NCI-H526 (cell line): ENCODE data around the gene DHRSX.
"Not testable (repeated sequence)": the region's sequence is repeated elsewhere in the genome, so short reads cannot be mapped to it uniquely, and the experiment has no call there.

ENCODE experiments used
- DNase-seq, 2 experiments: peaks; one replicate each; lab custom pipeline; 2025; lab: John Stamatoyannopoulos, UW

Gene DHRSX, protein sequence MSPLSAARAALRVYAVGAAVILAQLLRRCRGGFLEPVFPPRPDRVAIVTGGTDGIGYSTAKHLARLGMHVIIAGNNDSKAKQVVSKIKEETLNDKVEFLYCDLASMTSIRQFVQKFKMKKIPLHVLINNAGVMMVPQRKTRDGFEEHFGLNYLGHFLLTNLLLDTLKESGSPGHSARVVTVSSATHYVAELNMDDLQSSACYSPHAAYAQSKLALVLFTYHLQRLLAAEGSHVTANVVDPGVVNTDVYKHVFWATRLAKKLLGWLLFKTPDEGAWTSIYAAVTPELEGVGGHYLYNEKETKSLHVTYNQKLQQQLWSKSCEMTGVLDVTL

DNA sequence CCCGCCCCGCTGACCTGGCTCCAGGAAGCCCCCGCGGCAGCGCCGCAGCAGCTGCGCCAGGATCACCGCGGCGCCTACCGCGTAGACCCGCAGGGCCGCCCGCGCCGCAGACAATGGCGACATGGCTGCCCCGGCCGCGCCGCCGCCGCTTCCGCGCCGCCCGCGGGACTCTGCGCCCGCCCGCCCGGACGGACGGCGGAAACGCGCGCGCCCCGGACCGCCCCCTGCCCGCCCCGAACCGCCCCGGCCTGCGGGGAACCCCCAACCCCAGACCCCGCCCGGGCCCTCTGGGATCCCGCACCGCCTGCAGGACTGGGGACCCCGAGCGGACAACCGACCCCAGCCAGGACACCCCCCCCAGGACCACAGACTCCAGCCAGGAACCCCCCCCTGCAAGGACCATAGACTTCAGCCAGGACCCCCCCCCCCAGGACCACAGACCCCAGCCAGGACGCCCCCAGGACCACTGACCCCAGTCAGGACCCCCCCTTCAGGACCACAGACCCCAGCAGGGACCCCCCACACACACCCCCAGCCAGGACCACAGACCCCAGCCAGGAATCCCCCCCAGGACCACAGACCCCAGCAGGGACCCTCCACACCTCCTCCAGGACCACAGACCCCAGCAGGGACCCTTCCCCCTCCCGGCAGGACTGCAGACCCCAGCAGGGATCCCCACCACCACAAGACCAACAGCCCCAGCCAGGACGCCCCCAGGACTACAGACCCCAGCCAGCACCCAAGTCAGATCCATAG lies at the start of gene DHRSX, which contains the start of gene ZBED1:
Gene DHRSX (minus strand): TSS at position 174 of the 756 bp plus-strand sequence. CDS start 51 bp downstream, at position 123.
Gene ZBED1 (minus strand): TSS at position 174 of the 756 bp plus-strand sequence. CDS start 10,257 bp downstream, outside the sequence.
- no peak for DNase-seq

DNA sequence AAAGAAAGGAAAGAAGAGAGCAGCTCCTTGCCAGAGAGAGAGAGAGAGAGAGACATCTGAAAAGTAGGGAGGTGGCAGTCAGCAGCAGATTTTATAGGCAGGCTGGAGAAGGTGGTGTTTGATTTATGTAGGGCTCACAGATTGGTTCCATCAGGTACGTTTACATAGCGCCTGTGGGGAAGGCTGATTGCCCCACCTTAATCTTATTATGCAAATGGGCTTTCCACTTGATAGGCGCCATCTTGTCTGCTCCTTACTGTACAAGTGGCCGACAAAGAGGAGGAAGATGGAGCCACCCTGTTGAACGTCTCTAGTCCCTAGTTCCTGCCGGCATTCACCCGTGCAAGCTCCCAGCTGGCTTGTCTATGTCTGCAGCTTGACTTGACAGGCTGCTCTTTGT lies 49.1 kb upstream of the DHRSX start:
- DNase-seq: peak; percentile 77 to 86

DNA sequence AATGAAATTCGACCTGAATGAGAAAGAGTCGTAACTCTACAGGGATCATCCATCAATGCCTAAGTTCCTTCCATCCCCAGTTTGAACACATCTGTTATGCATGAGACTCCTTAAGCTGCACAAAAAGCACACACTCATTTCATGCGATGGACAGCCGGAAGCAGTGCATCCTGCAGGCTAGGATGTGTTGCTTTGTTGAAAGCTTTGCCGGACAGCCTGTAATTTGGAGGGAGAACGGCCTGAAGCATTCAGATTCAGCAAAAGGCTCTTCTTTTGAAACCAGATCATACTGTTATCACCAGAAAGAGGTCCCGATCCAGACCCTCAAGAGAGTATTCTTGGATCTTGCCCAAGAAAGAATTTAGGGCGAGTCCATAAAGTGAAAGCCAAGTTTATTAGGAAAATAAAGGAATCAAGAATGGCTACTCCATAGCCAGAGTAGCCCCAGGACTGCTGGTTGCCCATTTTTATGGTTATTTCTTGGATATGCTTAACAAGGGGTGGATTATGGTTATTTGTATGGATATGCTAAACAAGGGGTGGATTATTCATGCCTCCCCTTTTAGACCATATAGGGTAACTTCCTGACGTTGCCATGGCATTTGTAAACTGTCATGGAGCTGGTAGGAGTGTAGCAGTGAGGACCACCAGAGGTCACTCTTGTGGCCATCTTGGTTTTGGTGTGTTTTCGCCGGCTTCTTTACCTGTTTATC lies 48.1 kb upstream of the DHRSX start:
- no peak for DNase-seq

DNA sequence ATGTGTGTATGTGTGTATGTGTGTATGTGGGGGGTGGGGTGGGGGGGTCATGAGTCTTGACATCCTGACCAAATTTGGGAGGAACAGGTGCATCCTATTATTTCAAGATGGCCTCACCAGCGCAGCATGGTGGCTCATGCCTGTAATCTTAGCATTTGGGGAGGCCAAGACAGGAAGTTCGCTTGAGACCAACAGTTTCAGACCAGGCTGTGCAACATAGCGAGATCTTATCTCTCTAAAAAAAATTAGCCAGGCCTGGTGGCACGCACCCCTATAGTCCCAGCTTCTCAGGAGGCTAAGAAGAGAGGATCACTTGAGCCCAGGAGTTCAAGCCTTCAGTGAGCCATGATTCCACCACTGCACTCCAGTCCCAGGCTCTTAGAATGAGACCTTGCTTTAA lies 47.0 kb upstream of the DHRSX start:
- DNase-seq: no peak

DNA sequence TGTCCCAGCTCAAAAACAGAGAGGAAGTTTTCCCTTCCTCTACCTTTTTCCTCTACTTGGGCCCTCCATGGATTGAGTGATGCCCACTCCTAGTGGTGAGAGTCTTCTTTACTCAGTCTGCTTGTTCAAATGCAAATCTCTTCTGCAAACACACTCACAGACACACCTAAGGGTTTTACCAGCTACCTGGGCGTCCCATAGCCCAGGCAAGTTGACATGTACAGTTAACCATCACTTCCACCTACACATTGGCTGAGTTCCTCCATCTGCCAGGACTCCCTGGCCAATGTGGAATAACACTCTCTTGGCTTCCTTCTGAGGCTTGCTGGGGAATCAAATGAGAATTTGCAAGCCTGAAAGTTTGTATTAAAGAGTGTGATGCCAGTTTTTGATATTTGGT lies 45.7 kb upstream of the DHRSX start:
- DNase-seq: no peak

DNA sequence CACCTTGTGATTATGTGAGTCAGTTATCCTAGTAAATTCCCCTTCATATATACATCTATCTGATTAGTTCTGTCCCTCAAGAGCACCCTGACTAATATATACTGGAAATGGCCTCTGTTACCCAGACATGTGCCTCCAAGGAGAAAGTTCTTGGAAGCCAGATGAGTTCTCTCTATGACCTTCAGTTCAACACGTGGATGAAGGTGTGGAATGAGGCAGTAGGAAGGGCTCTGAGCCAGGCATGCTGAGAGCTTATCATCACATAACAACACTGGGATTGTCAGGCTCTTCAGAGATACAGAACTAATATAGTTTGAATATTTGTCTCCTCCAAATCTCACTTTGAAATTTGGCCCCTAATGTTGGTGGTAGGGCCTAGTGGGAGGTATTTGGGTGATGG lies 44.4 kb upstream of the DHRSX start:
- no peak for DNase-seq

DNA sequence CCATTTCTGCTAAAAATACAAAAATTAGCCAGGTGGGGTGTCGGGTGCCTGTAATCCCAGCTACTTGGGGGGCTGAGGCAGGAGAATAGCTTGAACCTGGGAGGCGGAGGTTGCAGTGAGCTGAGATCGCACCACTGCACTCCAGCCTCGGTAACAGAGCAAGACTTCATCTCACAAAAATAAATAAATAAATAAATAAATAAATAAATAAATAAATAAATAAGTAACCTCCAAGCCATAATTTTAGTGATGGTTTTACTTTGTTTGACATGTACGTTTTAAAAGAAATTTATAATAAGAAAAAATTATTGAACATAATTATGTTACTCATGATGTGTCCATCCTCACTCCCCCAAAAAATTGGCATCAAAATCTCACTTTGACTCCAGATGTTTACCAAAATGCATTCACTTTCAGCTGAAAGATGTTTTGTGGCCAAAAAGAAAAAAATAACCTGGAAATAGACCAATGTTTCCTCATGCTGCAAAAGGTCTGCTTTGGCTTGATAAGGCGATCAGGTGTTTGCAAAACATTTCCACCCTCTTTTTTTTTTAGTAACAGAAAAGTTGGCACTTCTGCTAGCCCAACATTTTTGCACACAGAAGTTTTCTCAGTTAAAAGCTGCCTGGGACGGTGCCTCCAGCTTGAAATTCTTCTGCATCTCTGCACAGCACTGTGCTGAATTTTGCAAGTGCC lies 42.2 kb upstream of the DHRSX start:
- no peak for DNase-seq

DNA sequence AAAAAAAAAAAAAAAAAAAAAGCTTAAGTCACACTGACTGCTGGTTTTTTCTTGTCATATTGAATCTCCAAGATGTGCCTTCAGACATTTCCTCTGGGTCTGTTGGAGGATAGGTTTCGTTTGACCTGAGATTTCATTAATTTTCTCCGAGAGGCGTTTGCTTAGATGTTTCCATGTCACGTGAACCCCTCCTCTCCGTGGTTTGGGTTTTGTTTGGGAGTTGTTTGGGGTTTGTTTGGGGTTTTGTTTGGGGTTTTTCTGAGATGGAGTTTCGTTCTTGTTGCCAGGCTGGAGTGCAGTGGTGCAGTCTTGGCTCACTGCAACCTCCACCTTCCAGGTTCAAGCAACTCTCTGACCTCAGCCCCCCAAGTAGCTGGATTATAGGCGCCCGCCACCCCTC lies 40.8 kb upstream of the DHRSX start:
- DNase-seq: no peak

DNA sequence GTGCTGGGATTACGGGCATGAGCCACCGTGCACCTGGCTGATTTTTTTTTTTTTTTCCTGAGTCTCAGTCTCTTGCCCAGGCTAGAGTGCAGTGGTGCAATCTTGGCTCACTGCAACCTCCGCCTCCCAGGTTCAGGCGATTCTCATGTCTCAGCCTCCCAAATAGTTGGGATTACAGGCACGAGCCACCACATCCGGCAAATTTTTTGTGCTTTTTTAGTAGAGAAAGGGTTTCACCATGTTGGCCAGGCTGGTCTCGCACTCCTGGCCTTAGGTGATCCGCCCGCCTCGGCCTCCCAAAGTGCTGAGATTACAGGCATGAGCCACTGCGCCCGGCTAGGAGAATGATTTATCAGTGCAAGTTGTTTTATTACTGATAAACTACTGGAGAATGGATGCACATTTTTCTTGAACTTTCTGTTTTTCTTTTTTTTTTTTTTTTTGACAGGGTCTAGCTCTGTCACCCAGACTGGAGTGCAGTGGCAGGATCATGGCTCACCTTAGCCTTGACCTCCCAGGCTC lies 39.7 kb upstream of the DHRSX start:
- no peak for DNase-seq

DNA sequence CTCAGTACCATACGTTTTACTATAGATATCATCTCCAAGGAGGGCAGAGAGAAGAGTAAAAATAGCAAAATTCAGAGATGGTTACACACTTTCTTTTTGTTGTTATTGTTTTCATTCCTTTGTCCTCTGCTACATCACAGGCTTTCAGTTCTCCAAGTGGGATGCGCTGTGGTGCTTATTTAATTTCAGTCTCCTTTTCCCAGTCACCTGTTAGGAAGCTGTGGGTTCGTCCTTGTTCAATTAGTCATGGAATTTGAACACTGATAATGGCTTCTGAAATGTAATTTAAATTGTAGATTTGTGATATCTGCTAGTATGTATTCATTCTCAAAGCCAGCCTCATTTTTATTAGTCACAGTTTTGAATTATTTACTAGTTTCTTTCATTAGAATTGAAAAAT lies 38.8 kb upstream of the DHRSX start:
- DNase-seq: no peak

DNA sequence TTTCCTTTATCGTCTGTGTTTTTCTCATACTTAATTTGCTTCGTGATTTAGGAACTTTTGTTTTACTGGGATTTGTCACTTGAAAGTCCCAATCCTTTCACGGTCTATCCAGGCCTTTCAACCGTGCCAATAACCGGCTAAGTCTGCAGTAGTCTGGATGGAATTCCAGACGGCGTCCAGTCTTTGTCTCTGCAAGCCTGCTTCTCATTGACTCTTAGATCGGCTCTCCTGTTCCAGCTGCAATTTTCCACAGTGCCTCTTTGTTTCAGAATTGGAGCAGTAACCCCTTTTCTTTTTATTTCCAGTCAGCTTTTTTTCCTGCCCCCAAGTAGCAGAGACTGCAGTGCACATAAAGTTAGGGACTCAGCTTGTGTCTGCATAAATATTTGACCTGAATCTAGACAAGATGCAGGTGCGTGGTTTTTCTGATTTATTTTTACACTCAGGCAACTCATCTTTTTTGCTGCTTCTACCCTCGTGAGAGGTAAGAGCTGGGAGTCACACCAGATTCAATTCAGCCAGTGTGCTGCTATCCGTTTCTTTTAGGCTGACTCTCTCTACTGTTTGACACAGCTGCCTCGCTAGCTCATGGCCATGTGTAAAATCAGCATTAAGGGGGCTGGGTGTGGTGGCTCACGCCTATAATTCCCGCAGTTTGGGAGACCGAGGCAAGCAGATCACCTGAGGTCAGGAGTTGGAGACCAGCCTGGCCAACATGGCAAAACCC lies 37.4 kb upstream of the DHRSX start:
- DNase-seq: no peak

DNA sequence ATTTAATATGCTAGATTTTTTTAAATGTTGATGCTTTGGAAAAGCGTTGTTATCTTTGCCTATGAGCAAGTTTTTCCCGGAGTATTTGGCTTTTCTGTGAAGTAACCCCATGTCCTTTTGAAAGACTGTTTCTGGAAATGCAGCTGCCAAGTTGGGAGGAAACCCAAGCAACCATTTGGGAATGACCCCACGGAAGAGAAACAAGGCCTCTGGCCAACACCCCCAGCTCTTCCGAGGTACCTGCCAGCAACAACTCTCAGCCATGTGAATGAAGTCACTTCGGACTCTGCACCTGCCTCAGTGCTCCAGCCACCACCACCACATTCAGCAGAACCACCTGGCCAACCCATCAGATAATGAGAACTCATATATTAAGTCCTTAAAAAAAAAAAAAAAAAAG lies 36.2 kb upstream of the DHRSX start:
- no peak for DNase-seq

DNA sequence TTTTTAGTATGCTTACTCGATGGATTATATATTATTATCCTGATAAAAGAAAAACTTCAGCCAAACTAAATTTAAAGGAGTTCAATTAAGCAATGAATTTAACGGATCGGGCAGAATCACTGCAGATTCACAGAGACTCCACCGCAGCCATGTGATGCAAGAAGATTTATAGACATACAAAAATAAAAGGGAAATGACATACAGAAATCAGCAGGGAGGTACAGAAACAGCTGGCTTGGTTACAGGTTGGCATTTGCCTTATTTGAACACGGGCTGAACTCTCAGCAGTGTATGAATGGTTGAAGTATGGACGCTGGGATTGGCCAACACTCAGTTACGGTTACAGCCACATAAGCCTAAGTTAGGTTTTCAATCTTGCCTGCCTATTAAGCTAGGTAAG lies 35.4 kb upstream of the DHRSX start:
- DNase-seq: no peak

DNA sequence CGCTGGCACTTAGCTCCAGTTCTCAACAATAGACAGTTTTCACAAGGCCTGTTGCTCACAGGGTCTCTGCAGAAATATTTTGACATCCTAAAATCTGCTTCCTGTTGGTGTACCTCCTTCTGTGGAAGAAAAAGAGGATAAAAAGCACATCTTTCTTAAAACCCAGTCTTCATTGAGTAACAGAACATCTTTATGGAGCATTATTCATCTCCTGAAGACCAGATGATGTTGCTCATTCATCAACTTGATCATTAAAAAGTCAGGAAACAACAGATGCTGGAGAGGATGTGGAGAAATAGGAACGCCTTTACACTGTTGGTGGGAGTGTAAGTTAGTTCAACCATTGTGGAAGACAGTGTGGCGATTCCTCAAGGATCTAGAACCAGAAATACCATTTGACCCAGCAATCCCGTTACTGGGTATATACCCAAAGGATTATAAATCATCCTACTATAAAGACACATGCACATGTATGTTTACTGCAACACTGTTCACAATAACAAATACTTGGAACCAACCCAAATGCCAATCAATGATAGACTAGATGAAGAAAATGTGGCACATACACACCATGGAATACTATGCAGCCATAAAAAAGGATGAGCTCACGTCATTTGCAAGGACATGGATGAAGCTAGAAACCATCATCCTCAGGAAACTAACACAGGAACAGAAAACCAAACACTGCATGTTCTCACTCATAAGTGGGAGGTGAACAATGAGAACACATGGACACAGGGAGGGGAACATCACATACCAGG lies 33.7 kb upstream of the DHRSX start:
- DNase-seq: not testable (repeated sequence)

DNA sequence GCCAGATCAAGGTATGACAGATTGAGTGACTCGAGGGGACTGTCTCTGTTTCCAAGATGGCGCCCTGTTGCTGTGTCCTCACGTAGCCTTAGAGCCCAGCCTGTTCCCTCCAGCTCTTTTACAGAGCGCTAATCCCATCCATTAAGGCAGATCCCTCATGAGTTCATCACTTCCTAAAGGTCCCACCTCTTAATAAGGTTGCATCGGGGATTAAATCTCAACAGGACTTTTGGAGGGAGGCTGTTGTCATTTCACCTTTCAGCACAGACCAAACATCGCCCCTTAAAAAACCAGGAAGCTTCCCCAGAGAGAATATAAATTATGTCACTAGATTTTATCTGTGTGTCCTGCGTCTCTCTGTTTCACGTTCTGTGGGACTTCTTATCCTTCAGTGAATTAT lies 32.6 kb upstream of the DHRSX start:
- no peak for DNase-seq

DNA sequence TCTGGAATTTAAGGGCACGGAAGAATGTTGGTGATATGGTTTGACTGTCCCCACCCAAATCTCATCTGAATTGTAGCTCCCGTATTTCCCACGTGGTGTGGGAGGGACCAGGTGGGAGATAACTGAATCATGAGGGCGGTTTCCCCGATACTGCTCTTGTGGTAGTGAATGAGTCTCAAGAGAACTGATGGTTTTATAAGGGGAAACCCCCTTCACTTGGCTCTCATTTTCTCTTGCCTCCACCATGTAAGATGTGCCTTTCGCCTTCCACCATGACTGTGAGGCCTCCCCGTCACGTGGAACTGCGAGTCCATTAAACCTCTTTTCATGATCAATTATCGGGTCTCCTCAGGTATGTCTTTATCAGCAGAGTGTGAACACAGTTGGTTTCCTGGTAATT lies 25.6 kb upstream of the DHRSX start:
- no peak for DNase-seq

DNA sequence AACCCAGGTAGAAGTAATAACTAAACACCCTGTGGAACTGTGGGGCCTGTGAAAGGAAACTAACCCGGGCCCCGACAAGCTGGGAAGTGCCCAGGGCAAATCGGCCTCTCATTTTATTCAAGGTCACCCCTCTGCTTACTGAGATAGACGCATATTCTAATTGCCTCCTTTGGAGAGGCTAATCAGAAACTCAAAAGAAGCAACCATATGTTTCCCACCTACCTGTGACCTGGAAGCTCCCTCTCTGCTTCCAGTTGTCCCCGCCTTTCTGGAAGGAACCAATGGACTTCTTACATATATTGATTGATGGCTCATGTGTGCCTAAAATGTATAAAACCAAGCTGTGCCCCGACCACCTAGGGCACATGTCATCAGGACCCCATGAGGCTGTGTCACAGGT lies 23.1 kb upstream of the DHRSX start:
- DNase-seq: no peak

DNA sequence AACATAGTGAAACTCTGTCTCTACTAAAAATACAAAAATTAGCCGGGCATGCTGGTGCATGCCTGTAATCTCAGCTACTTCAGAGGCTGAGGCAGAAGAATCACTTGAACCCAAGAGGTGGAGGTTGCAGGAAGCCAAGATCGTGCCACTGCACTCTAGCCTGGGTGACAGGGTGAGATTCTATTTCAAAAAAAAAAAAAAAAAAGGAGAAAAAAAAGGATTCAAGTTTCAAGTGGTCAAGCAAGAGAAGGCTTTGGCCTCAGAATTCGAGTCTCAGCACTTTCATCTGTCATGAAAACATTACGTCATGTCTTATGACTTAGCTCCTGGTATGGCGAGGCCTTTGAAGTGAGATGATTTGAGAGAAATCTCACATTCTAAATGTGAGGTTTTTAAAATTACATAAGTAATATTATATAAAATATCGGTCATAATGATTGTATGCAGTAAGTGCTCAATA lies 21.2 kb upstream of the DHRSX start:
- DNase-seq: no peak

DNA sequence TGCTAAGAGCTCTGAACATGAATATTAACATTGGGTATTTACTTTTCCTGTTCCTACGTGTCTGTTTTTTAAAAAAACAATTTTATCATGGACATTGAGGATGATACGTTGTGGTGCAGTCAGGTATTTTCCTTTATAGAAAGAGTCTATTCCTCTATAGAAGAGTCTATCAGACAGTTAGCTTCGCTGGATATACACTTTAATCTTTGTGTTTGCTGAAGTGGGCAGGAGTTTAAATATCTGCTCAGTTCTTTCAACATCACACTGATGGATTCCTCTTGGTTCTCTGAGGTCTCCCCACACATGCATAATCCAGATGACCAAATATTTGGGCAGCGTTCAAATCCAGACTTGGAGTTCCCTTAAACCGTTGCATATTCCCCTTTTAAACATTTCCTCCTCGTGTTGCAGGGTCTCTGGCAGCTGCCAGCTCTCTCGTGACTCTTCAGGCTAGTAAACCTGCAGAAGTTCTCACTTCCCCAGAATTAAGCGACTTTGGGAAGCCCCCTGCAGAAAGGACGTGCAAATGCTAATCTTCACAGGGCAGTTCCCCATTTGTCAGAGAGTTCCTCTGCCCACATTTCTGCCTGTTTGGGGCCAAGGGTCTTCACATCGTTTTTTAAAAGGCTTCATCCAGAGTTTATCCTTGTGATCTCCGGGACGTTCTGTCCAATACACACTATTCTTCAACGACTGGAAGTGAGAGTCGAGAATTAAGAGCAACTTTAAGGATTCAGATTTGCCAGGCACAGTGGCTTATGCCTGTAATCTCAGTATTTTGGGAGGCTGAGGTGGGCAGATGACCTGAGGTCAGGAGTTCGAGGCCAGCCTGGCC lies 20.5 kb upstream of the DHRSX start:
- no peak for DNase-seq
